ENCODE results near the gene TMEM255A. TPM values are rescaled to one million over a fixed set of nuclear protein-coding genes. Genes with fewer than 3 reads are reported as not detected.
A peak's percentile ranks its signal among the peaks of the same experiment; 100 is the strongest.

TMEM255A gene
- total RNA-seq, 5 donors from 2014 or later (not counting 1 experiment from before 2014, with no cell fraction given) = 0.13 to 0.14 TPM; not detected in 3

DNA sequence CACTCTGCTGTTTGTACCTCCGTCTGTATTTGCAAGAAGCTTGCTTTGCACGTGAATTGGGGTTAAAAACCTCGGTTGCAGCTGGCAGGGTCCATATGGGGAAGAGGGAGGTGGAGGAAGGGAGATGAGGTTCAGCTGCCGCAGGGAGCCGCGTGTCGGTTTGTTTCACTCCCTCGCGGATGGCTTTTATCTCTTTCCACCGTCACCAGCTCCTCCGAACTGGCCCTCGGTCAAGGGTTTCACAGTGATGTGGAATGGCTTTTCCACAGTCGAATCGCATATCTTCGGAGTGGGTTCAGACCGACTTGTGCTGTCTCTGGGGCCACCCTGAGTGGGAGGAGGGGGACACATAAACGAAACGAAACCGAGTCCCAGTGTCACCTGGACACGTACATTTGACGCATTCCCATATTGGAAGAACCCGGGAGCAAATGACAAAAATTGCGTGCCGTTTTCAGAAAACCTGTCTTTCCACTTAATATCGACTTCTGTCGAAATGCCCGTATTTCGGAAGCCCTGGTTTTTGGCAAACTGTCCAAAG, 59.7 kb downstream of the TMEM255A start:
- H3K4me3 ChIP-seq (ENCODE audit: control insufficient read depth in 1 of 2, extremely low read depth in 1 of 2, low read length in 1 of 2) = peak overlapping the region; percentile 64 to 79
- ChIA-PET POLR2A (interaction anchor here (0.5 to 1.5 kb wide), 2 partner anchors 15 to 58 kb away, joined by 4 to 5 read pairs; no protein-coding TSS in a partner anchor), CTCF (interaction anchor here in 1 of 2 donors (0.9 to 2.0 kb wide), 6 partner anchors 18 to 234 kb away, joined by 3 to 11 read pairs (median 6); no protein-coding TSS in a partner anchor)
- H3K36me3 Mint-ChIP-seq = peaks cover 18% of the 10 kb centered on the region
- peaks cover 13 to 37% (median 36%) of the 10 kb centered on the region in 3 donors for H3K4me1 Mint-ChIP-seq
- H3K4me1 ChIP-seq (ENCODE audit: control insufficient read depth in 1 of 2, extremely low read depth in 1 of 2, insufficient read depth in 2 of 2, low read length in 2 of 2) = peaks cover 0 to 5% of the 10 kb centered on the region in 2 experiments
- H3K36me3 ChIP-seq (ENCODE audit: control insufficient read depth in 2 of 2, extremely low read depth in 1 of 2, insufficient read depth in 1 of 2, low read length in 1 of 2) = peaks cover 0 to 15% of the 10 kb centered on the region in 2 donors
- peak in 8 of 35 experiments; percentile 2 to 36 (median 10) for DNase-seq
- no peaks in the 10 kb centered on the region for H3K9me3 ChIP-seq
- no peaks in the 10 kb centered on the region for H3K27me3 ChIP-seq (replicated peaks in 1 of 2; ENCODE audit: control insufficient read depth in 2 of 2, extremely low read depth in 1 of 2, insufficient read depth in 2 of 2, low read length in 1 of 2)
- H3K27me3 Mint-ChIP-seq = peaks cover 0 to 25% of the 10 kb centered on the region in 2 donors
- H3K4me3 Mint-ChIP-seq = peak overlapping the region; percentile 91 to 92 (median 91)
- peak overlapping the region; percentile 75 to 91 for H3K27ac Mint-ChIP-seq
- H3K9me3 Mint-ChIP-seq = no peaks in the 10 kb centered on the region
- peak in 1 of 4 experiments; percentile 5 for ATAC-seq (replicated peaks in 1 of 4)
- no CpG with 5 or more reads among the region's 28 CpGs for WGBS (ENCODE audit: insufficient coverage)
- H3K27ac ChIP-seq (ENCODE audit: low read length) = peak overlapping the region; percentile 89

DNA sequence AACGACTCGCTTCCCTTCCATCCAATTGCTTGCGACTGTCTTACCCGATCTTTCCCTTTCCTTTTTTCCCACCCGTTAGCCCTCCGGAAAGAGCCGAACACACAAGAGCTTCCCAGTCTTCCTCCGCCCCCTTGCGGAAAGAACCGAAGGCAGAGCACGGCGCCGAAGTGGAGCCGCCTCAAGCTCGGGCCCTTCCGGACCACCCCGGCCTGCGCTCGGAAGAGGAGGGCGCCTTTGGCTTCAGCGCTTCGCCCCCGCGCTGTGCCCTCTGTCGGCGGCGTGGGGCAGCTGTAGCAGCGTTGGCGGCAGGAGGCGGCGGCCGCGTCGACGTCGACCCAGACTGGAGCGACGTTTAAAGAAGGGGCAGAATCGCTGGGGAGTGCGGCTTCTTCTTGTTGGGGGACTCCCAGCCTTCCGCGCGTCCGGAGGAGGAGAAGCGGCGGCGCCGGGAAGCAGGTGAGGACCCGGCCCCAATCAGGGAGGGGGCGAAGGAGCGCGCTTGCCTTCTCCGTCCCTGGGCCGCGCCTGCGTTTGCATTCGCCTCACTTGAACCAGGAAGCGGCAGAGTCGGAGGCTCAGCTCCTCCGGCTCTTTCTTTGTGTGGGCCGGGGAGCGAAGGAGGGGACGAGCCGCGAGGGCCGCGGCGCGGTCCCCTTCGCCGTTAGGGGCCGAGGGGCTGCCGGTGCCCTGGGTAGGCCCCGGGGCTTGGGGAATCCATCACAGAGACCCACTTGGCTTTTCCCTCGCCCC, 60.6 kb downstream of the TMEM255A start, which contains the start of gene ZBTB33:
Gene ZBTB33 (plus strand): TSS at position 291 of the 750 bp plus-strand sequence. CDS start 2,604 bp downstream, outside the sequence.
- peaks cover 7 to 31% (median 30%) of the 10 kb centered on the region in 3 donors for H3K4me1 Mint-ChIP-seq
- H3K4me3 Mint-ChIP-seq = peak within 1 kb of the TSS; percentile 91 to 92 (median 91)
- ChIA-PET CTCF (interaction anchor here (0.6 to 2.0 kb wide), 11 partner anchors 19 to 854 kb away, joined by 3 to 11 read pairs (median 4); no protein-coding TSS in a partner anchor), POLR2A (interaction anchor here in 1 of 2 donors (0.6 to 1.5 kb wide), 4 partner anchors 43 to 61 kb away, joined by 4 to 7 read pairs (median 4); partner anchors contain the start of gene TMEM255A)
- no peaks in the 10 kb centered on the region for H3K9me3 ChIP-seq
- H3K9me3 Mint-ChIP-seq = no peaks in the 10 kb centered on the region
- 0% methylated on average over 23 of the region's 75 CpGs for whole genome bisulfite sequencing (ENCODE audit: insufficient coverage)
- peak within 1 kb of the TSS; percentile 64 to 79 for H3K4me3 ChIP-seq (ENCODE audit: control insufficient read depth in 1 of 2, extremely low read depth in 1 of 2, low read length in 1 of 2)
- ATAC-seq (replicated peaks in 1 of 4) = peak; percentile 99 to 100 (median 99)
- H3K36me3 ChIP-seq (ENCODE audit: control insufficient read depth in 2 of 2, extremely low read depth in 1 of 2, insufficient read depth in 1 of 2, low read length in 1 of 2) = peaks cover 0 to 15% of the 10 kb centered on the region in 2 donors
- H3K27ac ChIP-seq (ENCODE audit: low read length) = peak within 1 kb of the TSS; percentile 89
- H3K27me3 ChIP-seq (replicated peaks in 1 of 2; ENCODE audit: control insufficient read depth in 2 of 2, extremely low read depth in 1 of 2, insufficient read depth in 2 of 2, low read length in 1 of 2) = no peaks in the 10 kb centered on the region
- peaks cover 0 to 5% of the 10 kb centered on the region in 2 experiments for H3K4me1 ChIP-seq (ENCODE audit: control insufficient read depth in 1 of 2, extremely low read depth in 1 of 2, insufficient read depth in 2 of 2, low read length in 2 of 2)
- H3K36me3 Mint-ChIP-seq = peaks cover 18% of the 10 kb centered on the region
- H3K27me3 Mint-ChIP-seq = peaks cover 0 to 27% of the 10 kb centered on the region in 2 donors
- peak; percentile 67 to 91 (median 82) for DNase-seq
- peak within 1 kb of the TSS; percentile 91 to 97 for H3K27ac Mint-ChIP-seq

DNA sequence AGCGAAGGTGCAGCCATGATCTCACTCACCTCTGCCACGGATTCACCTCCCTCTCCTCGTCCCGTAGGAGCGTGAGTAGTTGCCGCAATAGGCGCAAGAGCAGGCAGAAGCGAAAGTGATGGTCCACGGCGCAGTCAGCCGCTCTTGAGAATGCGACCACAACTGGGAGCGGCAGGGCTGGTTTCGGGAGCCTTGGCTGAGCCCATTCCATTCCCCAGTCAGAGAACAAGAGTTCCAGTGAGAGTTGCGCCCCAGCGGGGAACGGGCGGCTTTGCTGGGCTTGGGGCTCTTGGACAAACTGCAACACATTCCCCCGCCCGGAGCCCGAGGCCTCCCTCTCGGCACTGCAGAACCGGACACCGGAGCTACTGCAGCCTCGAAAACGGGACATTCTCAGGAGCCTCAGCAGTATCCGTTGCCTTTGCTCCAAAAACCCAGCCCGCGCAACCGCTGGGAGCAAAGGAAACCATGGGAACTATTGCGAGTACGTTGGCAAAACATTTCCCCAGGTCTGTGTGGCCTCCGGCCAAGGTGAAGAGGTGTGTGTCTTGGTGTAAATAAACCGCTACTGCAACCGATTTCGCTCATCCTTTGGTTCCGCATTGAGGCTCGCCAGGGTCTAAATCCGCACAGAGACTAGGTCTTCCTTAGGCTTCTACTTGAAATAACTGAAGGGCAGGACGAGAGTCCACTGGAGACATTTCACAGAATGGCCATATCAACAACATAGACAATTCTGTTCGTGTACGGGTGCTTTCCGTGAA, 66.3 kb downstream of the TMEM255A start:
- Mint-ChIP-seq H3K36me3 (no peaks in the 10 kb centered on the region), H3K27me3 (peaks cover 0 to 20% of the 10 kb centered on the region in 2 donors), H3K27ac (peak overlapping the region; percentile 92 to 93), H3K9me3 (no peaks in the 10 kb centered on the region), H3K4me1 (peaks cover 17 to 29% (median 20%) of the 10 kb centered on the region in 3 donors), H3K4me3 (peak overlapping the region; percentile 94 to 98 (median 95))
- ChIA-PET CTCF (no interaction called here), POLR2A (interaction anchor here in 1 of 2 donors (0.5 kb wide), 1 partner anchor 141 kb away, joined by 3 read pairs; no protein-coding TSS in a partner anchor)
- Histone ChIP-seq H3K4me3 (ENCODE audit: control insufficient read depth in 1 of 2, extremely low read depth in 1 of 2, low read length in 1 of 2) (peak overlapping the region; percentile 77 to 80), H3K36me3 (ENCODE audit: control insufficient read depth in 2 of 2, extremely low read depth in 1 of 2, insufficient read depth in 1 of 2, low read length in 1 of 2) (no peaks in the 10 kb centered on the region), H3K27ac (ENCODE audit: low read length) (peak overlapping the region; percentile 75), H3K4me1 (ENCODE audit: control insufficient read depth in 1 of 2, extremely low read depth in 1 of 2, insufficient read depth in 2 of 2, low read length in 2 of 2) (no peaks in the 10 kb centered on the region), H3K27me3 (replicated peaks in 1 of 2; ENCODE audit: control insufficient read depth in 2 of 2, extremely low read depth in 1 of 2, insufficient read depth in 2 of 2, low read length in 1 of 2) (no peaks in the 10 kb centered on the region), H3K9me3 (no peaks in the 10 kb centered on the region)
- peak; percentile 15 to 74 (median 43) for DNase-seq
- WGBS (ENCODE audit: insufficient coverage) = 0% methylated on average over 8 of the region's 43 CpGs
- ATAC-seq (replicated peaks in 1 of 4) = peak; percentile 86 to 90 (median 87)

DNA sequence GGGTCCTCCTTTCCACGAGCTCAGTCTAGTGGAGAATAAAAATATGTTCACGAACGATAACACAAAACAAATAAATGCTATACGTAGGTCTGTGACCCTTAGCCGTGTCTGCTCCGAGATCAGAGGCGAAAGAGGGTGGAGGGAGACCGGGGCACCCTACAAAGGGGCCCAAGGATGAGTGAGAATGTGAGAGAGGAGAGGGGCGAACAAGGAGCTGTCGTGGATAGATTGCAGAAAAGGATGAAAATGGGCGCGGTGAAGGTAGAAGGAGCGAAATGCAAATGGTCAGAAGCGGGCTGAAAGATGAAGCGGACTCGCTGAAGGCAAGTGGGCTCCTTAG, 66.9 kb downstream of the TMEM255A start:
- ChIA-PET POLR2A (interaction anchor here in 1 of 2 donors (0.5 kb wide), 1 partner anchor 140 kb away, joined by 3 read pairs; no protein-coding TSS in a partner anchor), CTCF (interaction anchor here in 1 of 2 donors (0.6 kb wide), 1 partner anchor 231 kb away, joined by 4 read pairs; no protein-coding TSS in a partner anchor)
- Mint-ChIP-seq H3K4me3 (peak overlapping the region; percentile 94 to 98 (median 95)), H3K27ac (peak overlapping the region; percentile 92 to 93), H3K36me3 (peaks cover under 1% of the 10 kb centered on the region), H3K9me3 (no peaks in the 10 kb centered on the region), H3K4me1 (peaks cover 17 to 28% (median 20%) of the 10 kb centered on the region in 3 donors), H3K27me3 (peaks cover 0 to 19% of the 10 kb centered on the region in 2 donors)
- Histone ChIP-seq H3K36me3 (ENCODE audit: control insufficient read depth in 2 of 2, extremely low read depth in 1 of 2, insufficient read depth in 1 of 2, low read length in 1 of 2) (peaks cover 0 to 1% of the 10 kb centered on the region in 2 donors), H3K4me1 (ENCODE audit: control insufficient read depth in 1 of 2, extremely low read depth in 1 of 2, insufficient read depth in 2 of 2, low read length in 2 of 2) (no peaks in the 10 kb centered on the region), H3K27me3 (replicated peaks in 1 of 2; ENCODE audit: control insufficient read depth in 2 of 2, extremely low read depth in 1 of 2, insufficient read depth in 2 of 2, low read length in 1 of 2) (no peaks in the 10 kb centered on the region), H3K27ac (ENCODE audit: low read length) (peak overlapping the region; percentile 75), H3K4me3 (ENCODE audit: control insufficient read depth in 1 of 2, extremely low read depth in 1 of 2, low read length in 1 of 2) (peak overlapping the region; percentile 77 to 80), H3K9me3 (no peaks in the 10 kb centered on the region)
- DNase-seq (peak in 1 of 35 experiments; percentile 4), ATAC-seq (replicated peaks in 1 of 4) (peak in 1 of 4 experiments; percentile 15)
- WGBS (ENCODE audit: insufficient coverage) = 0% methylated on average over 4 of the region's 16 CpGs

DNA sequence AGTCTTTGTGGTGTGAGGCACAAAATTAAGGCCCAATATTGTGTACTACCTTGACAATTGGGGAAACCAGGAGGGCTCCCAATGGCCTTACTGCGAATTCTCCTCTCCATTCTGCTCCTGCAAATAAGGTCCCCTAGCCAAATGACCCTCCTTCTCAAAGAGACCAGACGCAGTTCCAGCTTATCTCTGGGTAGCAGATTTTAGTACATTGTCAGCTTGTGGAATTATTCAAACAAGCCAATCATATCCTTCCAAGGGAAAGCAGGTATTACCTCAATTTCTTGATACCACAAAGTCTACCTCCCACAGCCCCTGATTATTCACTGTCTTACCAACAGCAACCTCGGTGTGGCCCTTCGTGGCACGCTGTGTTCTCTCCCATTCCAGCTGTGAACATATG, 68.4 kb downstream of the TMEM255A start:
- CTCF ChIA-PET = interaction anchor here (0.6 kb wide), 2 partner anchors 10 to 82 kb away, joined by 3 to 4 read pairs; no protein-coding TSS in a partner anchor
- no peak overlapping the region for H3K27ac Mint-ChIP-seq
- ATAC-seq (replicated peaks in 1 of 4) = no peak

More for the DNA sequence above, 68.4 kb downstream of the TMEM255A start:
- no peak overlapping the region for H3K4me3 ChIP-seq (ENCODE audit: control insufficient read depth in 1 of 2, extremely low read depth in 1 of 2, low read length in 1 of 2)
- no peaks in the 10 kb centered on the region for H3K4me1 ChIP-seq (ENCODE audit: control insufficient read depth in 1 of 2, extremely low read depth in 1 of 2, insufficient read depth in 2 of 2, low read length in 2 of 2)
- Mint-ChIP-seq H3K4me3 (peak overlapping the region in 1 of 3 donors; percentile 95), H3K9me3 (no peaks in the 10 kb centered on the region), H3K36me3 (peaks cover 9% of the 10 kb centered on the region), H3K27me3 (peaks cover 0 to 17% of the 10 kb centered on the region in 2 donors), H3K4me1 (peaks cover 16 to 28% (median 17%) of the 10 kb centered on the region in 3 donors)
- no CpG with 5 or more reads among the region's 5 CpGs for WGBS (ENCODE audit: insufficient coverage)
- no peak overlapping the region for H3K27ac ChIP-seq (ENCODE audit: low read length)
- H3K9me3 ChIP-seq = no peaks in the 10 kb centered on the region
- POLR2A ChIA-PET = no interaction called here
- H3K27me3 ChIP-seq (replicated peaks in 1 of 2; ENCODE audit: control insufficient read depth in 2 of 2, extremely low read depth in 1 of 2, insufficient read depth in 2 of 2, low read length in 1 of 2) = no peaks in the 10 kb centered on the region
- no peak for DNase-seq
- H3K36me3 ChIP-seq (ENCODE audit: control insufficient read depth in 2 of 2, extremely low read depth in 1 of 2, insufficient read depth in 1 of 2, low read length in 1 of 2) = peaks cover 0 to 4% of the 10 kb centered on the region in 2 donors
